HL-60 (cell line): ENCODE results near the gene USP5.

Source experiments
- DNase-seq, 2 experiments: peaks; one replicate each; pipeline ENCODE4 v3.0.0-alpha.2; 2010 to 2020; ENCODE audit warnings: low read depth in 1 of 2, low spot score in 1 of 2
- H3K27ac ChIP-seq: fragments of 250-450 bp; sonication (Bioruptor Pico); replicated peaks from 2 replicates; pipeline ENCODE4 v1.5.1; 2020; ENCODE audit warnings: mild to moderate bottlenecking, moderate library complexity
- H3K27me3 ChIP-seq: fragments of 250-450 bp; sonication (Bioruptor Pico); 2 replicates; pipeline ENCODE4 v1.5.1; 2021; ENCODE audit warnings: mild to moderate bottlenecking, moderate library complexity; ENCODE audit not compliant: insufficient read depth, poor library complexity, severe bottlenecking
- H3K4me3 ChIP-seq: replicated peaks from 2 replicates; pipeline ENCODE4 v1.5.1; 2011; ENCODE audit warnings: mild to moderate bottlenecking, control low read depth, low read length; ENCODE audit not compliant: insufficient read depth
- GABPA ChIP-seq: IDR thresholded peaks from 2 replicates; pipeline ENCODE4 v1.6.1; 2012; ENCODE audit warnings: low read depth
- POLR2AphosphoS5 ChIP-seq: IDR thresholded peaks from 2 replicates; pipeline ENCODE4 v1.6.1; 2012; ENCODE audit warnings: low read depth
- SPI1 ChIP-seq: IDR thresholded peaks from 2 replicates; pipeline ENCODE4 v1.6.1; 2012; ENCODE audit warnings: low read depth, mild to moderate bottlenecking, borderline replicate concordance
- TF ChIP-seq, protein P1 (sequence below): IDR thresholded peaks from one replicate; pipeline ENCODE4 v1.5.1; 2011; ENCODE audit warnings: low read length, control low read depth, inconsistent platforms; ENCODE audit not compliant: insufficient read depth
- TF ChIP-seq, protein P2 (sequence below): IDR thresholded peaks from 2 replicates; pipeline ENCODE4 v1.6.1; 2012; ENCODE audit warnings: low read depth; ENCODE audit not compliant: insufficient replicate concordance

USP5 gene

DNA sequence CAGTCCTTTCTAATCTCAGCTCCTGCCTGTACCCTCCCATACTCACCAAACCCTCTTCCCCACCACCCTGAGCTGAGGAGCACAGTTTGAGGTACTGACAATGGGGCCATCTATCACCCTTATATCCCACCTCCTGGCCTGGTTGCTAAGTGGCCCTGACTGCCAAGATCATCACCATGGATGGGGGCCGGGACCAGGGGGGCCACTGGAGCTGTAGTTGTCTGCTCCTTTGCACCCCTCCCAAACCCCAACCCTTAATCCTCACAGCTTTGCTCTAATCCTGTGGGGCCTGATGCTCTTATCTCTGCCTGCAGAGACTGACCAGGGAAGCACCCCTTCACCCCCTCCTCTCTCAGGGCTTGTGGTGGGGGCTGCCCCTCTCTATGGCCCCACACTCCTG lies 11.6 kb upstream of the USP5 start:
- Histone ChIP-seq H3K27ac (no peak overlapping the region), H3K27me3 (no peaks in the 10 kb centered on the region), H3K4me3 (no peak overlapping the region)
- TF ChIP-seq SPI1 (no peak), GABPA (no peak), POLR2AphosphoS5 (no peak)
- TF ChIP-seq, protein P1, sequence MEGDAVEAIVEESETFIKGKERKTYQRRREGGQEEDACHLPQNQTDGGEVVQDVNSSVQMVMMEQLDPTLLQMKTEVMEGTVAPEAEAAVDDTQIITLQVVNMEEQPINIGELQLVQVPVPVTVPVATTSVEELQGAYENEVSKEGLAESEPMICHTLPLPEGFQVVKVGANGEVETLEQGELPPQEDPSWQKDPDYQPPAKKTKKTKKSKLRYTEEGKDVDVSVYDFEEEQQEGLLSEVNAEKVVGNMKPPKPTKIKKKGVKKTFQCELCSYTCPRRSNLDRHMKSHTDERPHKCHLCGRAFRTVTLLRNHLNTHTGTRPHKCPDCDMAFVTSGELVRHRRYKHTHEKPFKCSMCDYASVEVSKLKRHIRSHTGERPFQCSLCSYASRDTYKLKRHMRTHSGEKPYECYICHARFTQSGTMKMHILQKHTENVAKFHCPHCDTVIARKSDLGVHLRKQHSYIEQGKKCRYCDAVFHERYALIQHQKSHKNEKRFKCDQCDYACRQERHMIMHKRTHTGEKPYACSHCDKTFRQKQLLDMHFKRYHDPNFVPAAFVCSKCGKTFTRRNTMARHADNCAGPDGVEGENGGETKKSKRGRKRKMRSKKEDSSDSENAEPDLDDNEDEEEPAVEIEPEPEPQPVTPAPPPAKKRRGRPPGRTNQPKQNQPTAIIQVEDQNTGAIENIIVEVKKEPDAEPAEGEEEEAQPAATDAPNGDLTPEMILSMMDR: no peak
- DNase-seq: no peak

DNA sequence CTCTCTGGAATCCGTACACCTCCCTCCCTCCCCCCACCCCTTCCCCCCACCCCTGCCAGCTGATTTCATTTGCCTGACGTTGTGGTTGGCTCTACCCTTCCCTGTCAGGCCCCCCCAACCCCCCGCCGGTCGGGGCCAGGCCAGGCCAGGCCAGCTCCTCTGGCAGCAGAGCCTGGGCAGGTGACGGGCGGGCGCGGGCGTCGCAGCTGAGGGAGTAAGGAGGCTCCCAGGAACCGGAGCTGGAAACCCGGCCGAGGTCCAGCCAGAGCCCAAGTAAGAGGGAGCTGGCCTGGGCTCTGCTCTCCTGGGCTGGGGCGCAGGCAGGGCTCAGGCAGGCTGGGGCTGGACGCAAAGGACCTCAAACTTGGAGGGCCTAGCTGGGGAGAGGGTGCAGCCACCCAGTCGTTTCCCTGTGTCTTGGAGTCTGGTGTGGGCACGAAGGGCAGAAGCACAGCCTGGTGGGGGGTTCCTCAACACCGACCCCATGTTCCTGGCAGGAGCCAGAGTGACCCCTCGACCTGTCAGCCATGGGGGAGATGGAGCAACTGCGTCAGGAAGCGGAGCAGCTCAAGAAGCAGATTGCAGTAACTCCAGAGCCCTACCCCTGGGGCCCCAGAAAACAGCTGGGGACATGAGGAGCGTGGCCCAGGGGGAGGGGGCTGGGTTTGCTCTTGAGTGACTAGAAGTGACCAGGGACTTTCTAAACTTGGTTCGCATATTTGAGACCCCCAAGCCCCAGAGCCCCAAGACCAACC lies 11.0 kb upstream of the USP5 start, which contains the start of gene GNB3:
GNB3 (plus strand) TSS at position 165 of the 755 bp plus-strand sequence; CDS start at position 528, 363 bp downstream.
- Histone ChIP-seq H3K4me3 (no peak within 1 kb of the TSS), H3K27me3 (no peaks in the 10 kb centered on the region), H3K27ac (no peak within 1 kb of the TSS)
- TF ChIP-seq SPI1 (no peak), GABPA (no peak), POLR2AphosphoS5 (no peak)
- TF ChIP-seq, protein P2, sequence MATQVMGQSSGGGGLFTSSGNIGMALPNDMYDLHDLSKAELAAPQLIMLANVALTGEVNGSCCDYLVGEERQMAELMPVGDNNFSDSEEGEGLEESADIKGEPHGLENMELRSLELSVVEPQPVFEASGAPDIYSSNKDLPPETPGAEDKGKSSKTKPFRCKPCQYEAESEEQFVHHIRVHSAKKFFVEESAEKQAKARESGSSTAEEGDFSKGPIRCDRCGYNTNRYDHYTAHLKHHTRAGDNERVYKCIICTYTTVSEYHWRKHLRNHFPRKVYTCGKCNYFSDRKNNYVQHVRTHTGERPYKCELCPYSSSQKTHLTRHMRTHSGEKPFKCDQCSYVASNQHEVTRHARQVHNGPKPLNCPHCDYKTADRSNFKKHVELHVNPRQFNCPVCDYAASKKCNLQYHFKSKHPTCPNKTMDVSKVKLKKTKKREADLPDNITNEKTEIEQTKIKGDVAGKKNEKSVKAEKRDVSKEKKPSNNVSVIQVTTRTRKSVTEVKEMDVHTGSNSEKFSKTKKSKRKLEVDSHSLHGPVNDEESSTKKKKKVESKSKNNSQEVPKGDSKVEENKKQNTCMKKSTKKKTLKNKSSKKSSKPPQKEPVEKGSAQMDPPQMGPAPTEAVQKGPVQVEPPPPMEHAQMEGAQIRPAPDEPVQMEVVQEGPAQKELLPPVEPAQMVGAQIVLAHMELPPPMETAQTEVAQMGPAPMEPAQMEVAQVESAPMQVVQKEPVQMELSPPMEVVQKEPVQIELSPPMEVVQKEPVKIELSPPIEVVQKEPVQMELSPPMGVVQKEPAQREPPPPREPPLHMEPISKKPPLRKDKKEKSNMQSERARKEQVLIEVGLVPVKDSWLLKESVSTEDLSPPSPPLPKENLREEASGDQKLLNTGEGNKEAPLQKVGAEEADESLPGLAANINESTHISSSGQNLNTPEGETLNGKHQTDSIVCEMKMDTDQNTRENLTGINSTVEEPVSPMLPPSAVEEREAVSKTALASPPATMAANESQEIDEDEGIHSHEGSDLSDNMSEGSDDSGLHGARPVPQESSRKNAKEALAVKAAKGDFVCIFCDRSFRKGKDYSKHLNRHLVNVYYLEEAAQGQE: no peak
- TF ChIP-seq, protein P1: no peak
- no peak for DNase-seq

DNA sequence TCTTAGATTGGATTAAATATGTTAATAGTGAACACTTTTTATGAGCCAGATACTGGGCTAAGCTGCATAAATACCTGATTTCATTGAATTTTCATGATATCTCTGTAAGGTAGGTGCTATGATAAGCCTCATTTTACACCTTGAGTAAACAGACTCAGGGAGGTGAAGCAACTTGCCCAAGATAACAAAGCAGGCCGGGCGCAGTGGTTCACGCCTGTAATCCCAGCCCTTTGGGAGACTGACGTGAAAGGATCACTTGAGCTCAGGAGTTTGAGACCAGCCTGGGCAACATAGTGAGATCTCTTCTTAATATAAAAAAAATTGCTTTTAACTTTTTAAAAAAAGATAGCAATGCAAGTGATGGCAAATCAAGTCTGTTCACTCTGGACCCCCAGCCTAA lies 9.9 kb upstream of the USP5 start:
- DNase-seq: no peak
- Histone ChIP-seq H3K27me3 (no peaks in the 10 kb centered on the region), H3K4me3 (no peak overlapping the region), H3K27ac (no peak overlapping the region)
- TF ChIP-seq SPI1: no peak
- TF ChIP-seq, protein P1: no peak
- TF ChIP-seq, protein P2: no peak
- TF ChIP-seq GABPA: no peak
- no peak for TF ChIP-seq POLR2AphosphoS5
